CD14-positive monocyte (primary cell): ENCODE results near the gene UBE2E2. TPM values are rescaled to one million over a fixed set of nuclear protein-coding genes. Genes with fewer than 3 reads are reported as not detected.
A peak's percentile ranks its signal among the peaks of the same experiment; 100 is the strongest.

Source experiments
- DNase-seq, 3 donors: peaks; one replicate each; pipeline ENCODE4 v3.0.0-alpha.2; 2011 to 2022
- H2AFZ ChIP-seq: 2 replicates; pipeline ENCODE4 v1.6.0; 2012; ENCODE audit warnings: mild to moderate bottlenecking, low read depth, low read length, inconsistent platforms; ENCODE audit not compliant: insufficient read depth, poor library complexity, severe bottlenecking
- H3K27ac ChIP-seq, 2 donors: 1 replicate in 1 of 2; 2 replicates in 1 of 2; pipeline ENCODE4 v1.5.1; 2012 to 2013; ENCODE audit warnings: low read length in 2 of 2, control low read depth in 1 of 2, inconsistent platforms in 1 of 2, low read depth in 1 of 2, mild to moderate bottlenecking in 1 of 2
- H3K27me3 ChIP-seq, 2 donors: one replicate each; pipeline versions ENCODE4 v1.6.0 to v1.6.1; 2011 to 2013; ENCODE audit warnings: low read length in 2 of 2; ENCODE audit not compliant: control insufficient read depth in 2 of 2, insufficient read depth in 2 of 2
- H3K36me3 ChIP-seq, 2 donors: replicated peaks in 1 of 2; 1 replicate in 1 of 2; 2 replicates in 1 of 2; pipeline versions ENCODE4 v1.5.1 to v1.6.1; 2012 to 2013; ENCODE audit warnings: low read length in 2 of 2, control low read depth in 1 of 2, inconsistent platforms in 1 of 2, mild to moderate bottlenecking in 1 of 2; ENCODE audit not compliant: insufficient read depth in 2 of 2, control insufficient read depth in 1 of 2
- H3K4me1 ChIP-seq, 2 donors: 1 replicate in 1 of 2; 2 replicates in 1 of 2; pipeline versions ENCODE4 v1.5.1 to v1.6.1; 2012 to 2013; ENCODE audit warnings: low read length in 2 of 2, control low read depth in 1 of 2, inconsistent platforms in 1 of 2, mild to moderate bottlenecking in 1 of 2, moderate library complexity in 1 of 2; ENCODE audit not compliant: insufficient read depth in 2 of 2, control insufficient read depth in 1 of 2
- H3K4me2 ChIP-seq: replicated peaks from 2 replicates; pipeline ENCODE3; 2012; ENCODE audit warnings: low read length, moderate library complexity, mild to moderate bottlenecking; ENCODE audit not compliant: poor library complexity, severe bottlenecking; ENCODE audit errors: extremely low read depth
- H3K4me3 ChIP-seq, 3 experiments: fragments of 200-600 bp in 1 of 3; sonication (generic) in 1 of 3; replicated peaks in 1 of 3; 1 replicate in 2 of 3; 2 replicates in 1 of 3; pipeline ENCODE4 v1.5.1; 2011 to 2013; ENCODE audit warnings: low read length in 3 of 3, mild to moderate bottlenecking in 3 of 3, control low read depth in 2 of 3, low read depth in 2 of 3, inconsistent platforms in 1 of 3, moderate library complexity in 1 of 3
- H3K79me2 ChIP-seq: 2 replicates; pipeline ENCODE4 v1.6.0; 2012; ENCODE audit warnings: mild to moderate bottlenecking, control low read depth, inconsistent platforms, low read length, moderate library complexity; ENCODE audit not compliant: insufficient read depth
- H3K9ac ChIP-seq: 2 replicates; pipeline ENCODE4 v1.6.0; 2017; ENCODE audit warnings: low read length, mild to moderate bottlenecking; ENCODE audit not compliant: insufficient read depth, poor library complexity, severe bottlenecking
- H3K9me3 ChIP-seq, 2 donors: replicated peaks in 1 of 2; 1 replicate in 1 of 2; 2 replicates in 1 of 2; pipeline versions ENCODE4 v1.5.1 to v1.6.1; 2012 to 2013; ENCODE audit warnings: low read length in 2 of 2, control low read depth in 1 of 2; ENCODE audit not compliant: control insufficient read depth in 1 of 2, insufficient read depth in 1 of 2
- H4K20me1 ChIP-seq: 2 replicates; pipeline ENCODE4 v1.6.0; 2012; ENCODE audit warnings: mild to moderate bottlenecking, low read length, control low read depth, moderate library complexity; ENCODE audit not compliant: insufficient read depth
- H3K27ac Mint-ChIP-seq, 7 donors: one replicate each; pipeline ENCODE4 v1.8.0; 2020; ENCODE audit warnings: mild to moderate bottlenecking in 7 of 7, mixed read lengths in 7 of 7, moderate library complexity in 6 of 7, inconsistent platforms in 2 of 7
- H3K27me3 Mint-ChIP-seq, 3 donors: one replicate each; pipeline ENCODE4 v1.8.0; 2021 to 2022; ENCODE audit warnings: low read depth in 3 of 3, mild to moderate bottlenecking in 3 of 3, mixed read lengths in 3 of 3, moderate library complexity in 3 of 3, inconsistent platforms in 1 of 3
- H3K36me3 Mint-ChIP-seq, 2 donors: one replicate each; pipeline ENCODE4 v1.8.0; 2020; ENCODE audit warnings: mixed read lengths in 2 of 2, inconsistent platforms in 1 of 2, mild to moderate bottlenecking in 1 of 2
- H3K4me1 Mint-ChIP-seq: one replicate; pipeline ENCODE4 v1.8.0; 2020; ENCODE audit warnings: mild to moderate bottlenecking, mixed read lengths
- H3K4me3 Mint-ChIP-seq, 2 donors: one replicate each; pipeline ENCODE4 v1.8.0; 2020; ENCODE audit warnings: mild to moderate bottlenecking in 2 of 2, mixed read lengths in 2 of 2, moderate library complexity in 1 of 2
- H3K9me3 Mint-ChIP-seq, 7 donors: one replicate each; pipeline ENCODE4 v1.8.0; 2020 to 2022; ENCODE audit warnings: mixed read lengths in 7 of 7, mild to moderate bottlenecking in 6 of 7, moderate library complexity in 6 of 7, inconsistent platforms in 2 of 7
- WGBS: methylation state at CpG from one replicate; pipeline ENCODE4 v1.1.5; 2013; ENCODE audit warnings: missing lambda C conversion rate; ENCODE audit not compliant: insufficient coverage; 5-methylcytosine and 5-hydroxymethylcytosine counted together
- intact Hi-C, 2 donors: fragments of 100-400 bp; cut with micrococcal nuclease; formaldehyde crosslinking; loops; one replicate each; pipeline versions ENCODE4 v1.15.0 to v1.15.1; 2023
- polyA plus RNA-seq, 3 donors: library from polyadenylated mRNA; depleted of rRNA in 1 of 3; unstranded in 2 of 3; stranded (reverse) in 1 of 3; fragments of 300-500 nt in 2 of 3; fragments of >200 nt in 1 of 3; fragmentation: Illumina TruSeq in 2 of 3; gene quantifications; 1 replicate in 2 of 3; 2 replicates in 1 of 3; pipeline ENCODE4 v1.2.3, GENCODE V29; 2012 to 2021
- TF ChIP-seq, protein P1 (sequence below): fragments of 200-600 bp; IDR thresholded peaks from one replicate; pipeline ENCODE4 v1.8.0; 2022; ENCODE audit warnings: antibody characterized with exemption, mild to moderate bottlenecking

Gene UBE2E2
- polyA plus RNA-seq, 3 donors = 25.8 to 78.0 (median 66.3) TPM

DNA sequence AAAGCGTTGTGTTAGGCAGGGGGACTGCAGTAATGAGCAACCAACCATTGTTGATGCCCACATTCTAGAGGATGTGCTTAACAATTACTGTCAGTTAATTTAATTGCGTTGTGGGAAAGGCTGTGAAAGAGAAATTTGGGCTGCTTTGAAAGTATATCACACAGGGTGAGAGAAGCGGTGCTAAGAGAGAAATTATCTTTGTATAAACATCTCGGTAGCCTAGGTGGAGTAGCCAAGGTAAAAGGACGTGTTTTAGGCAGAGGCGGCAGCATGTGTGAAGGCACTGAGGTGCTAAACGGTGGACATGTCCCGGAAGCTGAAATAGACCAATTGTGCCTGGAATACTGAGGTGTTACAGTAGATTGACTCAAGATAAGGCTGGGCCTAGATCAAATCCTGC lies 71.9 kb downstream of the UBE2E2 start:
- Mint-ChIP-seq H3K36me3 (peaks cover 4 to 6% of the 10 kb centered on the region in 2 donors), H3K9me3 (peaks cover 7 to 13% (median 11%) of the 10 kb centered on the region in 7 donors), H3K27me3 (peaks cover 0 to 1% (median 0%) of the 10 kb centered on the region in 3 donors), H3K4me1 (no peaks in the 10 kb centered on the region), H3K27ac (peak overlapping the region in 1 of 7 donors; percentile 51), H3K4me3 (no peak overlapping the region)
- WGBS = 97% methylated on average over 8 of the region's 8 CpGs
- Histone ChIP-seq H3K4me2 (no peak overlapping the region), H3K4me1 (no peaks in the 10 kb centered on the region), H2AFZ (no peak overlapping the region), H4K20me1 (peaks cover 50% of the 10 kb centered on the region), H3K9ac (no peak overlapping the region), H3K27me3 (no peaks in the 10 kb centered on the region), H3K27ac (no peak overlapping the region), H3K4me3 (no peak overlapping the region), H3K9me3 (peaks cover 10 to 14% of the 10 kb centered on the region in 2 donors), H3K36me3 (no peaks in the 10 kb centered on the region), H3K79me2 (peaks cover 6% of the 10 kb centered on the region)
- TF ChIP-seq, protein P1, sequence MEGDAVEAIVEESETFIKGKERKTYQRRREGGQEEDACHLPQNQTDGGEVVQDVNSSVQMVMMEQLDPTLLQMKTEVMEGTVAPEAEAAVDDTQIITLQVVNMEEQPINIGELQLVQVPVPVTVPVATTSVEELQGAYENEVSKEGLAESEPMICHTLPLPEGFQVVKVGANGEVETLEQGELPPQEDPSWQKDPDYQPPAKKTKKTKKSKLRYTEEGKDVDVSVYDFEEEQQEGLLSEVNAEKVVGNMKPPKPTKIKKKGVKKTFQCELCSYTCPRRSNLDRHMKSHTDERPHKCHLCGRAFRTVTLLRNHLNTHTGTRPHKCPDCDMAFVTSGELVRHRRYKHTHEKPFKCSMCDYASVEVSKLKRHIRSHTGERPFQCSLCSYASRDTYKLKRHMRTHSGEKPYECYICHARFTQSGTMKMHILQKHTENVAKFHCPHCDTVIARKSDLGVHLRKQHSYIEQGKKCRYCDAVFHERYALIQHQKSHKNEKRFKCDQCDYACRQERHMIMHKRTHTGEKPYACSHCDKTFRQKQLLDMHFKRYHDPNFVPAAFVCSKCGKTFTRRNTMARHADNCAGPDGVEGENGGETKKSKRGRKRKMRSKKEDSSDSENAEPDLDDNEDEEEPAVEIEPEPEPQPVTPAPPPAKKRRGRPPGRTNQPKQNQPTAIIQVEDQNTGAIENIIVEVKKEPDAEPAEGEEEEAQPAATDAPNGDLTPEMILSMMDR = no peak
- intact Hi-C loops = no loop called here
- no peak for DNase-seq

- Mint-ChIP-seq H3K4me1 (peaks cover 1% of the 10 kb centered on the region), H3K27ac (no peak overlapping the region), H3K27me3 (peaks cover 0 to 1% (median 0%) of the 10 kb centered on the region in 3 donors), H3K4me3 (no peak overlapping the region), H3K9me3 (peaks cover 6 to 13% (median 10%) of the 10 kb centered on the region in 7 donors), H3K36me3 (peaks cover 4 to 6% of the 10 kb centered on the region in 2 donors)
- H3K4me3 ChIP-seq = no peak overlapping the region
- no peak overlapping the region for H2AFZ ChIP-seq
- no CpG with 5 or more reads among the region's 2 CpGs for WGBS
- H4K20me1 ChIP-seq = peaks cover 51% of the 10 kb centered on the region
- no peaks in the 10 kb centered on the region for H3K36me3 ChIP-seq
- H3K9ac ChIP-seq = no peak overlapping the region
- TF ChIP-seq, protein P1 = no peak
- no peak overlapping the region for H3K27ac ChIP-seq
- peaks cover 6% of the 10 kb centered on the region for H3K79me2 ChIP-seq
- peaks cover 10 to 14% of the 10 kb centered on the region in 2 donors for H3K9me3 ChIP-seq
- no peaks in the 10 kb centered on the region for H3K27me3 ChIP-seq
- no peak overlapping the region for H3K4me2 ChIP-seq
- no peak for DNase-seq
- no peaks in the 10 kb centered on the region for H3K4me1 ChIP-seq
- intact Hi-C loops = no loop called here
Measured at GRCh38 chr3:23275814-23276213, 72.7 kb downstream of the UBE2E2 start.
